Measurements from ENCODE around the gene PRKAG2. TPM values are rescaled to one million over a fixed set of nuclear protein-coding genes. Genes with fewer than 3 reads are reported as not detected.

The PRKAG2 gene
- total RNA-seq, 4 donors from 2014 or later: 19.5 to 30.8 (median 27.6) TPM

GRCh38 chr7:151840088-151840910 is 36.6 kb downstream of the PRKAG2 start:
- H3K9me3 ChIP-seq: no peaks in the 10 kb centered on the region
- H3K4me1 ChIP-seq: peaks cover 21 to 28% of the 10 kb centered on the region in 2 donors
- H3K27ac ChIP-seq: no peak overlapping the region
- DNase-seq: no peak
- TF ChIP-seq POLR2A (IDR thresholded peaks at IDR 0.05): no peak
- TF ChIP-seq CTCF (IDR thresholded peaks at IDR 0.05): no peak
- no peaks in the 10 kb centered on the region for H3K27me3 ChIP-seq
- no peak overlapping the region for H3K4me3 ChIP-seq (replicated peaks in 1 of 3)
- H3K36me3 ChIP-seq: no peaks in the 10 kb centered on the region
- intact Hi-C loops (cut with DNase I): no loop called here
- WGBS, 2 donors: 92 to 94% methylated on average over 13 to 17 of the region's 18 CpGs

GRCh38 chr7:151839451-151839921 is 37.4 kb downstream of the PRKAG2 start:
- no peak for DNase-seq
- Histone ChIP-seq H3K36me3 (no peaks in the 10 kb centered on the region), H3K27ac (peak overlapping the region in 1 of 3 donors; percentile 58), H3K4me3 (replicated peaks in 1 of 3) (no peak overlapping the region), H3K9me3 (no peaks in the 10 kb centered on the region), H3K4me1 (peaks cover 21 to 28% of the 10 kb centered on the region in 2 donors), H3K27me3 (no peaks in the 10 kb centered on the region)
- intact Hi-C loops (cut with DNase I): no loop called here
- TF ChIP-seq POLR2A (IDR thresholded peaks at IDR 0.05): no peak
- TF ChIP-seq CTCF (IDR thresholded peaks at IDR 0.05): no peak
- WGBS, 2 donors: 85 to 86% methylated on average over 13 of the region's 13 CpGs

GRCh38 chr7:151838861-151839381 is 38.0 kb downstream of the PRKAG2 start:
- Histone ChIP-seq H3K9me3 (no peaks in the 10 kb centered on the region), H3K27ac (peak overlapping the region in 2 of 3 donors; percentile 6 to 58), H3K4me3 (replicated peaks in 1 of 3) (no peak overlapping the region), H3K27me3 (no peaks in the 10 kb centered on the region), H3K4me1 (peaks cover 21 to 28% of the 10 kb centered on the region in 2 donors), H3K36me3 (no peaks in the 10 kb centered on the region)
- TF ChIP-seq POLR2A (IDR thresholded peaks at IDR 0.05) (no peak), CTCF (IDR thresholded peaks at IDR 0.05) (no peak)
- intact Hi-C loops (cut with DNase I): no loop called here
- WGBS, 2 donors: 34 to 40% methylated on average over 17 of the region's 17 CpGs
- peak; percentile 68 to 71 for DNase-seq

- Histone ChIP-seq H3K36me3 (no peaks in the 10 kb centered on the region), H3K27me3 (no peaks in the 10 kb centered on the region), H3K4me3 (replicated peaks in 1 of 3) (no peak overlapping the region), H3K4me1 (peaks cover 21 to 28% of the 10 kb centered on the region in 2 donors), H3K27ac (peak overlapping the region in 1 of 3 donors; percentile 58), H3K9me3 (no peaks in the 10 kb centered on the region)
- no peak for DNase-seq
- WGBS, 2 donors: 72 to 83% methylated on average over 7 of the region's 7 CpGs
- no peak for TF ChIP-seq POLR2A (IDR thresholded peaks at IDR 0.05)
- TF ChIP-seq CTCF (IDR thresholded peaks at IDR 0.05): no peak
- intact Hi-C loops (cut with DNase I): no loop called here
Observed at GRCh38 chr7:151838072-151838471, 38.8 kb downstream of the PRKAG2 start.

Measured in thyroid gland (tissue), 4 donors.